Osteocyte (in vitro differentiated cells): Measurements from ENCODE around the gene CREB1. TPM values are rescaled to one million over a fixed set of nuclear protein-coding genes. Genes with fewer than 3 reads are reported as not detected.

Experiments used
- DNase-seq: peaks from one replicate; pipeline ENCODE4 v3.0.0; 2021; ENCODE audit warnings: mixed read lengths; ENCODE audit not compliant: unreplicated experiment; ENCODE audit errors: extremely low spot score
- H3K27ac Mint-ChIP-seq: one replicate; pipeline ENCODE4 v1.8.0; 2021; ENCODE audit warnings: mild to moderate bottlenecking, mixed read lengths; ENCODE audit not compliant: unreplicated experiment
- H3K27me3 Mint-ChIP-seq: one replicate; pipeline ENCODE4 v1.8.0; 2021; ENCODE audit warnings: mixed read lengths; ENCODE audit not compliant: unreplicated experiment
- H3K36me3 Mint-ChIP-seq: one replicate; pipeline ENCODE4 v1.8.0; 2021; ENCODE audit warnings: mixed read lengths; ENCODE audit not compliant: unreplicated experiment
- H3K4me1 Mint-ChIP-seq: one replicate; pipeline ENCODE4 v1.8.0; 2021; ENCODE audit warnings: mixed read lengths; ENCODE audit not compliant: unreplicated experiment
- H3K4me3 Mint-ChIP-seq: one replicate; pipeline ENCODE4 v1.8.0; 2021; ENCODE audit warnings: mild to moderate bottlenecking, moderate library complexity, mixed read lengths; ENCODE audit not compliant: unreplicated experiment
- H3K9me3 Mint-ChIP-seq: one replicate; pipeline ENCODE4 v1.8.0; 2021; ENCODE audit warnings: mixed read lengths; ENCODE audit not compliant: unreplicated experiment
- CTCF ChIP-seq: fragments of 200-600 bp; sonication (generic); IDR thresholded peaks from 2 replicates; pipeline ENCODE4 v1.5.0; 2021; ENCODE audit warnings: antibody characterized with exemption, mild to moderate bottlenecking, moderate library complexity
- total RNA-seq: library from RNA; stranded (reverse); gene quantifications from 2 replicates; pipeline ENCODE4 v1.2.1, GENCODE V29; 2021

Gene CREB1
- total RNA-seq, 1 donor from 2014 or later = 74.2 TPM

GRCh38 chr2:207498427-207498826 is 31.3 kb upstream of the CREB1 start:
- H3K9me3 Mint-ChIP-seq = no peaks in the 10 kb centered on the region

GRCh38 chr2:207499114-207499513 is 30.6 kb upstream of the CREB1 start:
- Mint-ChIP-seq H3K4me1 (peaks cover 27% of the 10 kb centered on the region), H3K27ac (no peak overlapping the region), H3K4me3 (no peak overlapping the region), H3K9me3 (no peaks in the 10 kb centered on the region), H3K36me3 (no peaks in the 10 kb centered on the region), H3K27me3 (no peaks in the 10 kb centered on the region)
- no peak for DNase-seq
- TF ChIP-seq CTCF = no peak

More at GRCh38 chr2:207498427-207498826, 31.3 kb upstream of the CREB1 start:
- peaks cover 20% of the 10 kb centered on the region for H3K4me1 Mint-ChIP-seq
- no peak for TF ChIP-seq CTCF
- no peak overlapping the region for H3K27ac Mint-ChIP-seq
- H3K27me3 Mint-ChIP-seq = no peaks in the 10 kb centered on the region
- H3K4me3 Mint-ChIP-seq = no peak overlapping the region
- no peak for DNase-seq
- no peaks in the 10 kb centered on the region for H3K36me3 Mint-ChIP-seq

- no peak for DNase-seq
- H3K27ac Mint-ChIP-seq = no peak overlapping the region
- H3K4me3 Mint-ChIP-seq = no peak overlapping the region
- no peaks in the 10 kb centered on the region for H3K9me3 Mint-ChIP-seq
- no peaks in the 10 kb centered on the region for H3K36me3 Mint-ChIP-seq
- no peak for TF ChIP-seq CTCF
- no peaks in the 10 kb centered on the region for H3K27me3 Mint-ChIP-seq
- H3K4me1 Mint-ChIP-seq = peaks cover 55% of the 10 kb centered on the region
Measured at GRCh38 chr2:207501802-207502576, 27.8 kb upstream of the CREB1 start.

- no peaks in the 10 kb centered on the region for H3K9me3 Mint-ChIP-seq
- H3K27ac Mint-ChIP-seq = peak overlapping the region; percentile 88
- TF ChIP-seq CTCF = no peak
- H3K36me3 Mint-ChIP-seq = no peaks in the 10 kb centered on the region
- H3K4me1 Mint-ChIP-seq = peaks cover 55% of the 10 kb centered on the region
- H3K27me3 Mint-ChIP-seq = no peaks in the 10 kb centered on the region
- DNase-seq = no peak
- H3K4me3 Mint-ChIP-seq = no peak overlapping the region
Measured at GRCh38 chr2:207502577-207503198, 27.1 kb upstream of the CREB1 start.

- Mint-ChIP-seq H3K4me3 (peak overlapping the region; percentile 30), H3K27me3 (no peaks in the 10 kb centered on the region), H3K27ac (peak overlapping the region; percentile 88), H3K9me3 (peaks cover under 1% of the 10 kb centered on the region), H3K36me3 (no peaks in the 10 kb centered on the region), H3K4me1 (peaks cover 55% of the 10 kb centered on the region)
- DNase-seq = no peak
- no peak for TF ChIP-seq CTCF
Measured at GRCh38 chr2:207503234-207503633, 26.5 kb upstream of the CREB1 start.
